Gastrocnemius medialis (tissue), 4 donors: ENCODE measurements around the gene KCNAB1.

Experiments
- POLR2A ChIP-seq, 2 donors: fragments of 450-650 bp; IDR thresholded peaks; one replicate each; pipeline ENCODE4 v1.6.1; 2017; ENCODE audit warnings: antibody characterized with exemption in 2 of 2, mild to moderate bottlenecking in 2 of 2, moderate library complexity in 2 of 2
- TF ChIP-seq, protein P1 (sequence below), 5 experiments: fragments of 450-650 bp in 3 of 5; fragments of 200-600 bp in 2 of 5; sonication (generic) in 2 of 5; IDR thresholded peaks in 4 of 5; conservative IDR thresholded peaks in 1 of 5; 1 replicate in 4 of 5; 2 replicates in 1 of 5; pipeline ENCODE4 v1.5.1; 2016 to 2019; ENCODE audit warnings: antibody characterized with exemption in 5 of 5, mild to moderate bottlenecking in 3 of 5, moderate library complexity in 3 of 5

DNA sequence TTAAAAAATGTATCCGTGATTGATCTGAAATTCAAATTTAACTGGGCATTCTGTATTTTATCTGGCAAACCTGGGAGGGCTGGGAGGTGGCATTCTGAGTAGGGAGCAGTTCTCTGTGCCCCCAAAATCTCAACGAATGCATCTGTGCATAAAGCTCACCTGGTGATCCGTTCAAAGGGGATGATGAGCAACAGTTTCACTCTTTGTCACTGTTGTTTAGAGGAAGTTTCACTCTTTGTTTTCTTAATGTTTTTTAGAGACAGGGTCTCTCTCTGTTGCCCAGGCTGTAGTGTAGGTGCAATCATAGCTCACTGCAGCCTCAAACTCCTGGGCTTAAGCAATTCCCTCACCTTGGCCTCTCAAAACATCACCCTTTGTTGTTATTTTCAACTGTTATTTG, 247.8 kb downstream of the KCNAB1 start:
- TF ChIP-seq, protein P1, sequence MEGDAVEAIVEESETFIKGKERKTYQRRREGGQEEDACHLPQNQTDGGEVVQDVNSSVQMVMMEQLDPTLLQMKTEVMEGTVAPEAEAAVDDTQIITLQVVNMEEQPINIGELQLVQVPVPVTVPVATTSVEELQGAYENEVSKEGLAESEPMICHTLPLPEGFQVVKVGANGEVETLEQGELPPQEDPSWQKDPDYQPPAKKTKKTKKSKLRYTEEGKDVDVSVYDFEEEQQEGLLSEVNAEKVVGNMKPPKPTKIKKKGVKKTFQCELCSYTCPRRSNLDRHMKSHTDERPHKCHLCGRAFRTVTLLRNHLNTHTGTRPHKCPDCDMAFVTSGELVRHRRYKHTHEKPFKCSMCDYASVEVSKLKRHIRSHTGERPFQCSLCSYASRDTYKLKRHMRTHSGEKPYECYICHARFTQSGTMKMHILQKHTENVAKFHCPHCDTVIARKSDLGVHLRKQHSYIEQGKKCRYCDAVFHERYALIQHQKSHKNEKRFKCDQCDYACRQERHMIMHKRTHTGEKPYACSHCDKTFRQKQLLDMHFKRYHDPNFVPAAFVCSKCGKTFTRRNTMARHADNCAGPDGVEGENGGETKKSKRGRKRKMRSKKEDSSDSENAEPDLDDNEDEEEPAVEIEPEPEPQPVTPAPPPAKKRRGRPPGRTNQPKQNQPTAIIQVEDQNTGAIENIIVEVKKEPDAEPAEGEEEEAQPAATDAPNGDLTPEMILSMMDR (IDR thresholded peaks at IDR 0.05 in 4 of 5, conservative IDR thresholded peaks at IDR 0.05 in 1 of 5), result no peak
- no peak for TF ChIP-seq POLR2A (IDR thresholded peaks at IDR 0.05)
